NCI-H1048 (cell line): Measurements from ENCODE around the gene STRIP2.
"Not testable (repeated sequence)": the region's sequence is repeated elsewhere in the genome, so short reads cannot be mapped to it uniquely, and the experiment has no call there.

Source experiments
- DNase-seq: peaks from one replicate; lab custom pipeline; 2025; lab: John Stamatoyannopoulos, UW

Gene STRIP2

GRCh38 chr7:129494041-129494440 lies 59.8 kb downstream of the STRIP2 start:
- no peak for DNase-seq

GRCh38 chr7:129495987-129496386 lies 61.8 kb downstream of the STRIP2 start:
- no peak for DNase-seq

- no peak for DNase-seq
Observed at GRCh38 chr7:129496653-129497052, 62.4 kb downstream of the STRIP2 start.

- DNase-seq, result no peak
Observed at GRCh38 chr7:129497156-129497555, 62.9 kb downstream of the STRIP2 start.

- DNase-seq, result no peak
Observed at GRCh38 chr7:129498021-129498420, 63.8 kb downstream of the STRIP2 start.

- no peak for DNase-seq
Observed at GRCh38 chr7:129499999-129500398, 65.8 kb downstream of the STRIP2 start.

- peak; percentile 56 for DNase-seq
Observed at GRCh38 chr7:129501760-129502707, 67.8 kb downstream of the STRIP2 start, which contains the start of gene SMKR1. Gene SMKR1 (plus strand): TSS chr7:129502531. CDS start chr7:129502825, 294 bp downstream.

- DNase-seq, result no peak
Observed at GRCh38 chr7:129502708-129503685, 68.8 kb downstream of the STRIP2 start.

- no peak for DNase-seq
Observed at GRCh38 chr7:129503725-129504124, 69.5 kb downstream of the STRIP2 start.

GRCh38 chr7:129512192-129512591 lies 78.0 kb downstream of the STRIP2 start:
- no peak for DNase-seq

GRCh38 chr7:129513546-129513945 lies 79.3 kb downstream of the STRIP2 start:
- DNase-seq, result no peak

GRCh38 chr7:129514683-129515082 lies 80.5 kb downstream of the STRIP2 start:
- no peak for DNase-seq

- DNase-seq, result no peak
Observed at GRCh38 chr7:129515381-129515780, 81.1 kb downstream of the STRIP2 start.

- DNase-seq, result no peak
Observed at GRCh38 chr7:129517931-129518330, 83.7 kb downstream of the STRIP2 start.

GRCh38 chr7:129519464-129519863 lies 85.2 kb downstream of the STRIP2 start:
- no peak for DNase-seq

- DNase-seq, result no peak
Observed at GRCh38 chr7:129522088-129522970, 88.1 kb downstream of the STRIP2 start.

- DNase-seq, result no peak
Observed at GRCh38 chr7:129522971-129523340, 88.7 kb downstream of the STRIP2 start.

- DNase-seq, result no peak
Observed at GRCh38 chr7:129523924-129524323, 89.7 kb downstream of the STRIP2 start.

- DNase-seq, result not testable (repeated sequence)
Observed at GRCh38 chr7:129524405-129524804, 90.2 kb downstream of the STRIP2 start.

GRCh38 chr7:129525225-129525862 lies 91.1 kb downstream of the STRIP2 start:
- DNase-seq, result no peak

GRCh38 chr7:129529643-129530042 lies 95.4 kb downstream of the STRIP2 start:
- DNase-seq, result no peak
